ENCODE measurements around the gene RNF187.
"Not testable (repeated sequence)": the region's sequence is repeated elsewhere in the genome, so short reads cannot be mapped to it uniquely, and the experiment has no call there.

The RNF187 gene

DNA sequence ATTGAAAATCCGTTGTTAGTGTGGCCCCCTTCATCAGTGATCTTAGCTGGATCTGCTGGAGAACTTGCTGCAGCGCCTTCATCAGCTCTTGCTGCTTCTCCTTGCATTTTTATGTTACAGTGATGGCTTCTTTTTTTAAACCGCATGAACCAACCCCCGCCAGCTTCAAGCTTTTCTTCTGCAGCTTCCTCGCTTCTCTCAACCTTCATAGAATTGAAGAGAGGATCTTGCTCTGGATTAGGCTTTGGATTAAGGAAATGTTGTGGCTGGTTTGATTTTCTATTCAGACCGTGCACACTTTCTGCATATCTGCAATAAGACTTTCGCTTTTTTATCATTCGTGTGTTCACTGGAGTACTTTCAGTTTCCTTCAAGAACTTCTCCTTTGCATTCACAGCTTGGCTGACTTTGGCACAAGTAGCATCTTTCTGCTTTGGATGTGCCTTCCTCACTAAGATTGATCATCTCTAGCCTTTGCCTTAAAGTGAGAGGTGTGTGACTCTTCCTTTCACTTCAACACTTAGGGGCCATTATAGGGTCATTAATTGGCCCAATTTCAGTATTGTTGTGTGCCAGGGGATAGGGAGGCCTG, 13.1 kb downstream of the RNF187 start:
- TF ChIP-seq, protein P1, sequence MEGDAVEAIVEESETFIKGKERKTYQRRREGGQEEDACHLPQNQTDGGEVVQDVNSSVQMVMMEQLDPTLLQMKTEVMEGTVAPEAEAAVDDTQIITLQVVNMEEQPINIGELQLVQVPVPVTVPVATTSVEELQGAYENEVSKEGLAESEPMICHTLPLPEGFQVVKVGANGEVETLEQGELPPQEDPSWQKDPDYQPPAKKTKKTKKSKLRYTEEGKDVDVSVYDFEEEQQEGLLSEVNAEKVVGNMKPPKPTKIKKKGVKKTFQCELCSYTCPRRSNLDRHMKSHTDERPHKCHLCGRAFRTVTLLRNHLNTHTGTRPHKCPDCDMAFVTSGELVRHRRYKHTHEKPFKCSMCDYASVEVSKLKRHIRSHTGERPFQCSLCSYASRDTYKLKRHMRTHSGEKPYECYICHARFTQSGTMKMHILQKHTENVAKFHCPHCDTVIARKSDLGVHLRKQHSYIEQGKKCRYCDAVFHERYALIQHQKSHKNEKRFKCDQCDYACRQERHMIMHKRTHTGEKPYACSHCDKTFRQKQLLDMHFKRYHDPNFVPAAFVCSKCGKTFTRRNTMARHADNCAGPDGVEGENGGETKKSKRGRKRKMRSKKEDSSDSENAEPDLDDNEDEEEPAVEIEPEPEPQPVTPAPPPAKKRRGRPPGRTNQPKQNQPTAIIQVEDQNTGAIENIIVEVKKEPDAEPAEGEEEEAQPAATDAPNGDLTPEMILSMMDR (IDR thresholded peaks at IDR 0.05; ENCODE audit: control insufficient read depth, extremely low read depth, insufficient read depth) = no peak
- DNase-seq (ENCODE audit: low read depth) = no peak
- H3K4me3 ChIP-seq (ENCODE audit: low read depth, low read length) = no peak overlapping the region

DNA sequence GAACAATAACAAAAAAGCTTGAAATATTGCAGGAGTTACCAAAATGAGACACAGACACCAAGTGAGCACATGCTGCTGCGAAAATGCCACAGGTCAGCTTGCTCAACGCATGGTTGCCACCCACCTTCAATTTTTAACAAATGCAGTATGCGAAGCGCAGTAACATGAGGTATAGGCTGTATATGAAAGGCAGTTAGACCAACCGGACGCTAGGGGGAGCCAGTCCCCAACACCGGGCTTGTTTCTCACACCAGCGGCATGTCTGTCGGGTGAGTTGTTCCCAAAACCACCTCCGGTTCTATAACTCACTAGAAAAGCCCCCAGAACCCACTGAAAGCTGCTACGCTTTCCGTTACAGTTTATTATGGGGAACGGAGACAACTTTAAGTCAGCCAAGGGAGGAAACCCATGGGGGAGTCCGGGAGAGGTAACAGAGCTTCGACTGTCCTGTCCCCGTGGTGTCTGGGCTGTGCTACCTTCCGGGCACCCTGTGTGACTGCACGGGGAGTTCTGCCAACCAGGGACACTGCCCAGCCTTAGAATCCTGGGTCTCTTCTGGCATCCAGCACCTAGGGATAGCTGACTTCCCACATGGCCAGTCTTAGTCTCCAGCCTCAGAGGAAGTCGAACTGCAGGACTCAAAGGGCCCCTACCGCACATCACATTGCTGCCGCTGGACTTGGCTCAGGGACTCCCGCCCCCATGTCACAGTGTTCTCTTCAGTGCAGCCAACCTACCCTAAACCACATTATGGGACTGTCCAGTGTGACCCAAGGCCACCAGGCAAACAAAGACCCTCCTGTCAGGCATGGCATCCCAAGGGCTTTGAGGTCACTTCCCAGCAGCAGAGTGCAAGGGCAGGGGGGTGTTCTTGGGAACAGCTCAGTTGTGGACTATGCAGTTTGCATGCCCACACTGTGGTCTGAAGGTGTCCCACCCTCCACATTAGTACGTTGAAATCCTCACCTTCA, 14.0 kb downstream of the RNF187 start:
- DNase-seq (ENCODE audit: low read depth) = peak; percentile 66
- TF ChIP-seq, protein P1 (IDR thresholded peaks at IDR 0.05; ENCODE audit: control insufficient read depth, extremely low read depth, insufficient read depth) = peak; percentile 86
- 0 out of 2 replicates have a peak overlapping the region, but pooled peaks have one; percentile 17 for H3K4me3 ChIP-seq (ENCODE audit: low read depth, low read length)

DNA sequence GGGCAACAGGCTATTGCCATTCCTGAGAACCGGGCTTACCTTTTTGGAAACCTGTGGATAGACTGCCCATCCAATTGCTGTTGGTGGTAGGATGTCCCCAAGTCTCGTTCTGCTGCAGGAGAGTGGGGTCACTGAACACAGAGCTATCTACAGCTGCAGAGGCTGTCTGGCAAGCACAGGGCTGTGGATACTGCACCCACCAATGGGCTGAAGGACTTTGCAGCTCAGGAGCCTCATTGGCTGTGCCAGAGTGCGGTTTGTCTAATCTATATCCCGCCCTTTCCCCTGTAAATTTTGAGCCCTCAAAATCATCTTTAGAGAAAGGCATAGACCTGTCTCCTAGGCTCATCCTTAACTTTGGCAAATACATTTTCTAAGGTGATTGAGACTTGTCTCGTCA, 15.3 kb downstream of the RNF187 start:
- TF ChIP-seq, protein P1 (IDR thresholded peaks at IDR 0.05; ENCODE audit: control insufficient read depth, extremely low read depth, insufficient read depth) = no peak
- DNase-seq (ENCODE audit: low read depth) = no peak
- no peak overlapping the region for H3K4me3 ChIP-seq (ENCODE audit: low read depth, low read length)

DNA sequence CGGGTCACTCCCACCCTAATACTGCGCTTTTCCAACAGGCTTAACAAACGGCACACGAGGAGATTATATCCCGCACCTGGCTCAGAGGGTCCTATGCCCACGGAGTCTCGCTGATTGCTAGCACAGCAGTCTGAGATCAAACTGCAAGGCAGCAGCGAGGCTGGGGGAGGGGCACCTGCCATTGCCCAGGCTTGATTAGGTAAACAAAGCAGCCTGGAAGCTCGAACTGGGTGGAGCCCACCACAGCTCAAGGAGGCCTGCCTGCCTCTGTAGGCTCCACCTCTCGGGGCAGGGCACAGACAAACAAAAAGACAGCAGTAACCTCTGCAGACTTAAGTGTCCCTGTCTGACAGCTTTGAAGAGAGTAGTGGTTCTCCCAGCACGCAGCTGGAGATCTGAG, 18.8 kb downstream of the RNF187 start:
- not testable (repeated sequence) for DNase-seq (ENCODE audit: low read depth); H3K4me3 ChIP-seq (ENCODE audit: low read depth, low read length)

DNA sequence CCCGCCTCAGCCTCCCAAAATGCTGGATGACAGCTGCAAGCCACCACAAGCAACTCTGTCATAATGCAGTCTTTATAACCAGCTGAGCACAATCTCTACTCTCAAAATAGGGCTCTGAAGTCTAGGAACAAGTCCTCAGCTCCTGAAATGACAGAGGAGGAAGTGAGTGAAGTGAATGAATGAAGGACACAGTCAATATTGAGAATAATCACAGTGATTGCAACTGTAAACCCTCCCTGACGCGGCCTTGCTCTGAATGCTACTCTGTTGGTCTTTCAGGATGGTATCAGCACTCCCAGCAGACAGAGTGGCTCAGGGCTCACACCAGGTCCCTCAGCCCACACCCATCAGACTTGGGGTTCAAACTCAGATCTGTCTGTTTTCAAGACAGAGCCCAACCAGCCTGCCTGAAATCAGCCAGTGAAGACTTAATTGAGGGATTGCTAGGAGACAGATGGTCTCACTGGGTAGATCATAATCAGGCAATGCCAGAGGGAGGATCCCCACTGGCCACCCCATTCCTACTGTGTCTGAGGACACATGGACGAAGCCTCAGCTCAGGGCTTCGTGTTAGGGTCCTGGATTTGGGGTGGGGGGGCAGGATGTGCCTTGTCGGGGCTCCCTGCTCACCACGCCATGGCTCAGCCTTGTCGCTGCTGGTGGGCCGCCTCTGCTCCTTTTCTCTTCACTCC, 20.9 kb downstream of the RNF187 start:
- H3K4me3 ChIP-seq (ENCODE audit: low read depth, low read length) = no peak overlapping the region
- TF ChIP-seq, protein P1 (IDR thresholded peaks at IDR 0.05; ENCODE audit: control insufficient read depth, extremely low read depth, insufficient read depth) = no peak
- DNase-seq (ENCODE audit: low read depth) = no peak

DNA sequence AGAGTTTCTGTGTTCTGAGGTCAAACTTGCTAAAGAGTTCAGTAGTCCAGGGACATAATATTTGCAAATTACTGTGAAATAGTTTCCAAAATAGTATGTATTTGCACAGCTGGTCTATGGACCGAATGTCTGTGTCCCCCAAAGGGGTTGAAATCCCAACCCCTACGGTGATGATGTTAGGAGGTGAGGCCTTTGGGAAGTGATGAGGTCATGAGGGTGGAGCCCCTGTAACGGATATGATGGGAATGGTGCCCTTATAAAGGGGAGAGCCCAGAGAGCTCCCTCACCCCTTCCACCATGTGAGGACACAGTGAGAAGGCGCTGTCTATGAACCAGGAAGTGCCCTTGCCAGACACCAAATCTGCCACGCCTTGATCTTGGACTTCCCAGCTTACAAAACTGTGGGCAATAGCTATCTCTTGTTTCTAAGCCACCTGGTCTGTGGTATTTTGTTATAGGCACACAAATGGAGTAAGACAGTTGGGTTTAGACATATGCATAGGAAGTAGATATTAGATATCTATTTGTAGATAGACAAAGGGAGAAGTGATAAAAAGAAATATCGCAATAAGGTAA, 21.7 kb downstream of the RNF187 start:
- TF ChIP-seq, protein P1 (IDR thresholded peaks at IDR 0.05; ENCODE audit: control insufficient read depth, extremely low read depth, insufficient read depth) = no peak
- H3K4me3 ChIP-seq (ENCODE audit: low read depth, low read length) = no peak overlapping the region
- DNase-seq (ENCODE audit: low read depth) = no peak
